B cell (primary cell): ENCODE measurements around the gene PAM. TPM values are rescaled to one million over a fixed set of nuclear protein-coding genes. Genes with fewer than 3 reads are reported as not detected.

Source experiments
- ATAC-seq: fragments of 200-7000 bp; cut with Tn5 transposase; one replicate; pipeline ENCODE4 v1.10.0; 2021; ENCODE audit warnings: low read depth, mild to moderate bottlenecking, moderate number of reproducible peaks, moderate library complexity
- CTCF ChIA-PET: fragments of 350-600 bp; sonication (Branson Sonifier 250); formaldehyde crosslinking; loops from one replicate; lab custom pipeline; 2021; ENCODE audit warnings: antibody characterized with exemption, inconsistent platforms; lab: Charles Lee
- POLR2A ChIA-PET: fragments of 350-600 bp; sonication (Branson Sonifier 250); formaldehyde crosslinking; loops from one replicate; lab custom pipeline; 2021; ENCODE audit warnings: antibody characterized with exemption; lab: Charles Lee
- DNase-seq: peaks from one replicate; pipeline ENCODE4 v3.0.0; 2013
- H2AFZ ChIP-seq: 2 replicates; pipeline ENCODE4 v1.6.1; 2012; ENCODE audit warnings: mild to moderate bottlenecking, low read depth, low read length; ENCODE audit not compliant: insufficient read depth, poor library complexity, severe bottlenecking
- H3K27ac ChIP-seq, 2 donors: 1 replicate in 1 of 2; 2 replicates in 1 of 2; pipeline ENCODE4 v1.5.1; 2012 to 2013; ENCODE audit warnings: low read length in 2 of 2, mild to moderate bottlenecking in 2 of 2, moderate library complexity in 1 of 2
- H3K27me3 ChIP-seq, 4 experiments: fragments of 200-600 bp in 1 of 4; sonication (generic) in 1 of 4; replicated peaks in 1 of 4; 1 replicate in 2 of 4; 2 replicates in 2 of 4; pipeline versions ENCODE4 v1.6.1 to v1.7.0; 2013 to 2016; ENCODE audit warnings: low read length in 3 of 4, mild to moderate bottlenecking in 2 of 4, mixed read lengths in 1 of 4, moderate library complexity in 1 of 4; ENCODE audit not compliant: insufficient read depth in 4 of 4, control insufficient read depth in 3 of 4; ENCODE audit errors: control extremely low read depth in 1 of 4
- H3K36me3 ChIP-seq, 2 experiments: replicated peaks in 1 of 2; 1 replicate in 1 of 2; 2 replicates in 1 of 2; pipeline versions ENCODE4 v1.6.1 to v1.7.1; 2013; ENCODE audit warnings: low read length in 1 of 2; ENCODE audit not compliant: insufficient read depth in 2 of 2, control insufficient read depth in 1 of 2; ENCODE audit errors: control extremely low read depth in 1 of 2, extremely low read depth in 1 of 2
- H3K4me1 ChIP-seq, 2 donors: fragments of 200-600 bp in 1 of 2; sonication (generic) in 1 of 2; 1 replicate in 1 of 2; 2 replicates in 1 of 2; pipeline versions ENCODE4 v1.5.1 to v1.6.1; 2013 to 2017; ENCODE audit warnings: low read length in 2 of 2; ENCODE audit not compliant: control insufficient read depth in 2 of 2, insufficient read depth in 2 of 2
- H3K4me2 ChIP-seq: replicated peaks from 2 replicates; pipeline ENCODE3; 2012; ENCODE audit warnings: mild to moderate bottlenecking, low read depth, low read length; ENCODE audit not compliant: poor library complexity, severe bottlenecking
- H3K4me3 ChIP-seq, 5 experiments: fragments of 200-600 bp in 1 of 5; sonication (generic) in 1 of 5; 1 replicate in 3 of 5; 2 replicates in 2 of 5; pipeline versions ENCODE4 v1.5.1 to v1.7.0; 2011 to 2016; ENCODE audit warnings: low read length in 4 of 5, mild to moderate bottlenecking in 4 of 5, low read depth in 2 of 5, control low read depth in 1 of 5, moderate library complexity in 1 of 5; ENCODE audit not compliant: insufficient read depth in 1 of 5; ENCODE audit errors: control extremely low read depth in 1 of 5, extremely low read depth in 1 of 5
- H3K79me2 ChIP-seq: fragments of 200-600 bp; sonication (generic); one replicate; pipeline ENCODE4 v1.6.0; 2016; ENCODE audit warnings: low read length; ENCODE audit not compliant: control insufficient read depth, insufficient read depth
- H3K9ac ChIP-seq: fragments of 200-600 bp; sonication (generic); 2 replicates; pipeline ENCODE4 v1.6.1; 2017; ENCODE audit warnings: mild to moderate bottlenecking, low read length, moderate library complexity
- H3K9me3 ChIP-seq, 3 donors: one replicate each; pipeline versions ENCODE4 v1.6.1 to v1.7.1; 2013; ENCODE audit warnings: low read length in 2 of 3; ENCODE audit not compliant: control insufficient read depth in 2 of 3, insufficient read depth in 1 of 3; ENCODE audit errors: control extremely low read depth in 1 of 3
- H4K20me1 ChIP-seq: 2 replicates; pipeline ENCODE4 v1.6.0; 2012; ENCODE audit warnings: mild to moderate bottlenecking, low read length; ENCODE audit not compliant: insufficient read depth, control insufficient read depth, poor library complexity, severe bottlenecking
- H3K27ac Mint-ChIP-seq: one replicate; pipeline ENCODE4 v1.8.0; 2021; ENCODE audit warnings: mixed read lengths
- H3K27me3 Mint-ChIP-seq: one replicate; pipeline ENCODE4 v1.8.0; 2021; ENCODE audit warnings: mixed read lengths
- H3K4me1 Mint-ChIP-seq: one replicate; pipeline ENCODE4 v1.8.0; 2021; ENCODE audit warnings: mixed read lengths
- H3K4me3 Mint-ChIP-seq: one replicate; pipeline ENCODE4 v1.8.0; 2021; ENCODE audit warnings: mixed read lengths
- H3K9me3 Mint-ChIP-seq: one replicate; pipeline ENCODE4 v1.8.0; 2022; ENCODE audit warnings: mixed read lengths; ENCODE audit not compliant: insufficient read depth
- EZH2 ChIP-seq: IDR thresholded peaks from 2 replicates; pipeline ENCODE4 v1.6.1; 2012; ENCODE audit warnings: borderline replicate concordance, low read depth, mild to moderate bottlenecking, moderate library complexity, low read length; ENCODE audit not compliant: insufficient read depth, poor library complexity, severe bottlenecking
- WGBS: methylation state at CpG from one replicate; pipeline ENCODE4 v1.1.5; 2013; ENCODE audit warnings: missing lambda C conversion rate; ENCODE audit not compliant: insufficient coverage; 5-methylcytosine and 5-hydroxymethylcytosine counted together
- intact Hi-C: fragments of 100-400 bp; cut with micrococcal nuclease; formaldehyde crosslinking; loops from one replicate; pipeline ENCODE4 v1.10.0; 2022
- polyA plus RNA-seq: library from polyadenylated mRNA; depleted of rRNA; stranded (reverse); fragments of >200 nt; gene quantifications from 2 replicates; pipeline ENCODE4 v1.2.3, GENCODE V29; 2012
- total RNA-seq, 2 donors: library from RNA; stranded (reverse); fragments of 120-200 nt in 1 of 2; gene quantifications; 1 replicate in 1 of 2; 2 replicates in 1 of 2; pipeline versions ENCODE4 v1.2.3 to v1.2.4, GENCODE V29; 2013 to 2022
- TF ChIP-seq, protein P1 (sequence below): fragments of 200-600 bp; IDR thresholded peaks from one replicate; pipeline ENCODE4 v1.8.0; 2022; ENCODE audit warnings: antibody characterized with exemption, mild to moderate bottlenecking

Gene PAM
- total and polyA plus RNA-seq, 2 donors (not counting 1 experiment from before 2014, with no cell fraction given), result 1.00 to 34.8 TPM

DNA sequence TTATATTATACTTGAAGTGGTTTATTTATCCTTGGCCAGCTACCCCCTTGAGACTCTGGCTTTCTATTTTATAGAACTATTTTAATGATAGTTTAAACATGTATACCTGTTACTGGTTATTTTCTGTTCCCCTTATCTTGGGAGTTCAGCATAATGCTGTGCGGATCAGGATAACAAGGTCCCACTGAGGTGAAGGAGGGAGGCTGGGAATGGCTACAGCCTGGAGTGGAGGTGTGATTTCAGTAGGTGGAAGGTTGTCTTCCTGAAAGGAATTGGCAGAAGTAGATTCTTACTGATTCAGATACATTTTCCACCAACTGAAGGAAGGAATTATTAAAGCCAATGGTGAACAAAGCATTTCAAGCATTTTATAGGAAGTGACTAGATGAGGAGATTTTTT lies 38.9 kb downstream of the PAM start:
- no peak overlapping the region for H3K27ac ChIP-seq
- ATAC-seq, result no peak
- no peak overlapping the region for H3K9ac ChIP-seq
- no peaks in the 10 kb centered on the region for H3K36me3 ChIP-seq
- Mint-ChIP-seq H3K4me1 (no peaks in the 10 kb centered on the region), H3K27ac (no peak overlapping the region), H3K4me3 (no peak overlapping the region), H3K9me3 (no peaks in the 10 kb centered on the region), H3K27me3 (peaks cover 4% of the 10 kb centered on the region)
- ChIA-PET CTCF (no interaction called here), POLR2A (no interaction called here)
- no peak overlapping the region for H3K4me3 ChIP-seq
- no peak overlapping the region for H2AFZ ChIP-seq
- no CpG with 5 or more reads among the region's 1 CpG for WGBS
- H3K79me2 ChIP-seq, result no peaks in the 10 kb centered on the region
- no peaks in the 10 kb centered on the region for H3K4me1 ChIP-seq
- H3K9me3 ChIP-seq, result no peaks in the 10 kb centered on the region
- H4K20me1 ChIP-seq, result no peaks in the 10 kb centered on the region
- DNase-seq, result no peak
- H3K4me2 ChIP-seq, result no peak overlapping the region
- TF ChIP-seq, protein P1, sequence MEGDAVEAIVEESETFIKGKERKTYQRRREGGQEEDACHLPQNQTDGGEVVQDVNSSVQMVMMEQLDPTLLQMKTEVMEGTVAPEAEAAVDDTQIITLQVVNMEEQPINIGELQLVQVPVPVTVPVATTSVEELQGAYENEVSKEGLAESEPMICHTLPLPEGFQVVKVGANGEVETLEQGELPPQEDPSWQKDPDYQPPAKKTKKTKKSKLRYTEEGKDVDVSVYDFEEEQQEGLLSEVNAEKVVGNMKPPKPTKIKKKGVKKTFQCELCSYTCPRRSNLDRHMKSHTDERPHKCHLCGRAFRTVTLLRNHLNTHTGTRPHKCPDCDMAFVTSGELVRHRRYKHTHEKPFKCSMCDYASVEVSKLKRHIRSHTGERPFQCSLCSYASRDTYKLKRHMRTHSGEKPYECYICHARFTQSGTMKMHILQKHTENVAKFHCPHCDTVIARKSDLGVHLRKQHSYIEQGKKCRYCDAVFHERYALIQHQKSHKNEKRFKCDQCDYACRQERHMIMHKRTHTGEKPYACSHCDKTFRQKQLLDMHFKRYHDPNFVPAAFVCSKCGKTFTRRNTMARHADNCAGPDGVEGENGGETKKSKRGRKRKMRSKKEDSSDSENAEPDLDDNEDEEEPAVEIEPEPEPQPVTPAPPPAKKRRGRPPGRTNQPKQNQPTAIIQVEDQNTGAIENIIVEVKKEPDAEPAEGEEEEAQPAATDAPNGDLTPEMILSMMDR, result no peak
- no peak for TF ChIP-seq EZH2
- intact Hi-C loops, result no loop called here
- no peaks in the 10 kb centered on the region for H3K27me3 ChIP-seq

DNA sequence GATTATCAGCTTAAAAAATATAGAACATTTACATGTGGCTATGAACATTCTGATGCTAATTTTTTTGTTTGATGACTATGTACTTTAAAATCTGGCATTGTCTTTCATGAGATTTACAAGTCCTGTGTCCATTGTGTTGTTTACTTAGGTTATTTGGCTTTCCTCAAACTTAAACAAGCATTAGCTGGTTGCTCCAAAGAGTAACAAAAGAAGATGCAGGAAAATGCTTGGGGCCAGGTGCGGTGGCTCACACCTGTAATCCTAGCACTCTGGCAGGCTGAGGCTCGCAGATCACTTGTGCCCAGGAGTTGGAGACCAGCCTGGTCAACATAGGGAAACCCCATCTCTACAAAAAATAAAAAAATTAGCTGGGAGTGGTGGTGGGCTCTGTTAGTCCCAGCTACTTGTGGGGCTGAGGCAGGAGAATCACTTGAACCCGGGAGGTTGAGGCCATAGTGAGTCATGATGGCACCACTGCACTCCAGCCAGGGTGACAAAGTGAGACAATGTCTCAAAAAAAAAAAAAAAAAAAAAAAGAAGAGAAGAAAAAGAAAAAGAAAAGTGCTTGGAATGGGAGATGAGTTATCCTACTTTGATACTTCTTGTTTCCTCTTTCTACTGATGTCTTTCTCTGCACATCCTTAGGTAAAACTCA lies 39.7 kb downstream of the PAM start:
- ATAC-seq, result no peak
- CTCF ChIA-PET, result no interaction called here
- H3K9me3 ChIP-seq, result no peaks in the 10 kb centered on the region
- WGBS, result 92% methylated on average over 2 of the region's 3 CpGs
- H3K79me2 ChIP-seq, result no peaks in the 10 kb centered on the region
- H3K4me3 ChIP-seq, result no peak overlapping the region
- TF ChIP-seq, protein P1, result no peak
- TF ChIP-seq EZH2, result no peak
- Mint-ChIP-seq H3K4me1 (no peaks in the 10 kb centered on the region), H3K27ac (no peak overlapping the region), H3K27me3 (no peaks in the 10 kb centered on the region), H3K4me3 (no peak overlapping the region), H3K9me3 (no peaks in the 10 kb centered on the region)
- H3K27ac ChIP-seq, result no peak overlapping the region
- H3K27me3 ChIP-seq, result no peaks in the 10 kb centered on the region
- no peaks in the 10 kb centered on the region for H3K36me3 ChIP-seq
- no peaks in the 10 kb centered on the region for H4K20me1 ChIP-seq
- H2AFZ ChIP-seq, result no peak overlapping the region
- intact Hi-C loops, result no loop called here
- H3K9ac ChIP-seq, result no peak overlapping the region
- no peak overlapping the region for H3K4me2 ChIP-seq
- no peaks in the 10 kb centered on the region for H3K4me1 ChIP-seq
- POLR2A ChIA-PET, result no interaction called here
- DNase-seq, result no peak
